Measurements from ENCODE around the gene CHAF1A. TPM values are rescaled to one million over a fixed set of nuclear protein-coding genes. Genes with fewer than 3 reads are reported as not detected.

Gene CHAF1A
- total RNA-seq, 1 donor from 2014 or later: 20.5 TPM

GRCh38 chr19:4416268-4416667, 13.8 kb downstream of the CHAF1A start:
- H3K36me3 Mint-ChIP-seq (ENCODE audit: unreplicated experiment): no peaks in the 10 kb centered on the region
- TF ChIP-seq CTCF (IDR thresholded peaks at IDR 0.05; ENCODE audit: partially characterized antibody, unreplicated experiment): no peak
- peaks cover 14% of the 10 kb centered on the region for H3K4me1 Mint-ChIP-seq (ENCODE audit: low read depth, unreplicated experiment)
- H3K4me3 Mint-ChIP-seq (ENCODE audit: unreplicated experiment): no peak overlapping the region
- H3K27me3 Mint-ChIP-seq (ENCODE audit: unreplicated experiment): no peaks in the 10 kb centered on the region
- H3K27ac Mint-ChIP-seq (ENCODE audit: unreplicated experiment): peak overlapping the region; percentile 35
- no peaks in the 10 kb centered on the region for H3K9me3 Mint-ChIP-seq (ENCODE audit: unreplicated experiment)
- DNase-seq: no peak

GRCh38 chr19:4423416-4424126, 21.1 kb downstream of the CHAF1A start:
- H3K9me3 Mint-ChIP-seq (ENCODE audit: unreplicated experiment): peaks cover 7% of the 10 kb centered on the region
- H3K36me3 Mint-ChIP-seq (ENCODE audit: unreplicated experiment): no peaks in the 10 kb centered on the region
- peaks cover 6% of the 10 kb centered on the region for H3K27me3 Mint-ChIP-seq (ENCODE audit: unreplicated experiment)
- no peak overlapping the region for H3K27ac Mint-ChIP-seq (ENCODE audit: unreplicated experiment)
- TF ChIP-seq CTCF (IDR thresholded peaks at IDR 0.05; ENCODE audit: partially characterized antibody, unreplicated experiment): no peak
- DNase-seq: no peak
- H3K4me1 Mint-ChIP-seq (ENCODE audit: low read depth, unreplicated experiment): peaks cover 8% of the 10 kb centered on the region
- no peak overlapping the region for H3K4me3 Mint-ChIP-seq (ENCODE audit: unreplicated experiment)

- H3K27me3 Mint-ChIP-seq (ENCODE audit: unreplicated experiment): peaks cover 10% of the 10 kb centered on the region
- no peak overlapping the region for H3K4me3 Mint-ChIP-seq (ENCODE audit: unreplicated experiment)
- peaks cover 16% of the 10 kb centered on the region for H3K4me1 Mint-ChIP-seq (ENCODE audit: low read depth, unreplicated experiment)
- H3K36me3 Mint-ChIP-seq (ENCODE audit: unreplicated experiment): no peaks in the 10 kb centered on the region
- no peak for DNase-seq
- no peak for TF ChIP-seq CTCF (IDR thresholded peaks at IDR 0.05; ENCODE audit: partially characterized antibody, unreplicated experiment)
- peaks cover 10% of the 10 kb centered on the region for H3K9me3 Mint-ChIP-seq (ENCODE audit: unreplicated experiment)
- peak overlapping the region; percentile 2 for H3K27ac Mint-ChIP-seq (ENCODE audit: unreplicated experiment)
These were observed 23.1 kb downstream of the CHAF1A start for GRCh38 chr19:4425537-4425936.

GRCh38 chr19:4428326-4428975, 26.0 kb downstream of the CHAF1A start:
- peaks cover 8% of the 10 kb centered on the region for H3K9me3 Mint-ChIP-seq (ENCODE audit: unreplicated experiment)
- no peak for DNase-seq
- H3K36me3 Mint-ChIP-seq (ENCODE audit: unreplicated experiment): no peaks in the 10 kb centered on the region
- H3K27ac Mint-ChIP-seq (ENCODE audit: unreplicated experiment): no peak overlapping the region
- no peak overlapping the region for H3K4me3 Mint-ChIP-seq (ENCODE audit: unreplicated experiment)
- no peak for TF ChIP-seq CTCF (IDR thresholded peaks at IDR 0.05; ENCODE audit: partially characterized antibody, unreplicated experiment)
- peaks cover 10% of the 10 kb centered on the region for H3K27me3 Mint-ChIP-seq (ENCODE audit: unreplicated experiment)
- peaks cover 8% of the 10 kb centered on the region for H3K4me1 Mint-ChIP-seq (ENCODE audit: low read depth, unreplicated experiment)

GRCh38 chr19:4429256-4429655, 26.8 kb downstream of the CHAF1A start:
- H3K4me1 Mint-ChIP-seq (ENCODE audit: low read depth, unreplicated experiment): peaks cover 8% of the 10 kb centered on the region
- no peak for DNase-seq
- H3K27me3 Mint-ChIP-seq (ENCODE audit: unreplicated experiment): peaks cover 7% of the 10 kb centered on the region
- H3K9me3 Mint-ChIP-seq (ENCODE audit: unreplicated experiment): peaks cover 8% of the 10 kb centered on the region
- peak overlapping the region; percentile 55 for H3K27ac Mint-ChIP-seq (ENCODE audit: unreplicated experiment)
- H3K36me3 Mint-ChIP-seq (ENCODE audit: unreplicated experiment): no peaks in the 10 kb centered on the region
- H3K4me3 Mint-ChIP-seq (ENCODE audit: unreplicated experiment): peak overlapping the region; percentile 5
- no peak for TF ChIP-seq CTCF (IDR thresholded peaks at IDR 0.05; ENCODE audit: partially characterized antibody, unreplicated experiment)

Measured in glutamatergic neuron (in vitro differentiated cells).